OCI-LY3 (cell line): ENCODE data around the gene NXN.

Experiments
- H2AFZ ChIP-seq: fragments of 200-600, 300-600 bp; shearing (Covaris generic); 2 replicates; pipeline ENCODE4 v1.6.0; 2014; ENCODE audit warnings: antibody characterized with exemption, low read depth, low read length
- H3K27ac ChIP-seq: fragments of 200-600, 300-600 bp; sonication (generic); 2 replicates; pipeline ENCODE4 v1.5.1; 2014; ENCODE audit warnings: mild to moderate bottlenecking, low read length, moderate library complexity, mixed read lengths
- H3K27me3 ChIP-seq: fragments of 200-600, 300-600 bp; sonication (generic); 2 replicates; pipeline ENCODE4 v1.6.1; 2014; ENCODE audit warnings: low read depth, low read length, mixed read lengths
- H3K36me3 ChIP-seq: fragments of 200-600, 300-600 bp; sonication (generic); replicated peaks from 2 replicates; pipeline ENCODE3; 2014; ENCODE audit warnings: low read depth, low read length, mixed read lengths
- H3K4me1 ChIP-seq: fragments of 300-600, 200-600 bp; sonication (generic); 2 replicates; pipeline ENCODE4 v1.6.1; 2014; ENCODE audit warnings: low read length, mixed read lengths
- H3K4me2 ChIP-seq: fragments of 200-600, 300-600 bp; sonication (generic); 2 replicates; pipeline ENCODE4 v1.6.1; 2014; ENCODE audit warnings: low read length, mixed read lengths
- H3K4me3 ChIP-seq: fragments of 300-600, 200-600 bp; sonication (generic); 2 replicates; pipeline ENCODE4 v1.5.1; 2014; ENCODE audit warnings: antibody characterized with exemption, mild to moderate bottlenecking, low read length, moderate library complexity
- H3K79me2 ChIP-seq: fragments of 300-600, 200-600 bp; shearing (Covaris generic); 2 replicates; pipeline ENCODE4 v1.6.1; 2014; ENCODE audit warnings: mild to moderate bottlenecking, low read length, mixed read lengths
- H3K9ac ChIP-seq: fragments of 300-600, 200-600 bp; shearing (Covaris generic); 2 replicates; pipeline ENCODE4 v1.6.0; 2014; ENCODE audit warnings: mild to moderate bottlenecking, low read length, moderate library complexity
- H3K9me3 ChIP-seq: fragments of 200-600, 300-600 bp; shearing (Covaris generic); 2 replicates; pipeline ENCODE4 v1.6.1; 2014; ENCODE audit warnings: low read length, mixed read lengths; ENCODE audit not compliant: insufficient read depth
- H4K20me1 ChIP-seq: fragments of 200-600, 300-600 bp; sonication (generic); 2 replicates; pipeline ENCODE4 v1.6.1; 2016; ENCODE audit warnings: low read length, mixed read lengths; ENCODE audit not compliant: insufficient read depth
- CTCF ChIP-seq: fragments of 200-600, 300-600 bp; sonication (generic); IDR thresholded peaks from 2 replicates; pipeline ENCODE4 v1.5.1; 2014; ENCODE audit warnings: antibody characterized with exemption, low read length, low read depth
- EZH2phosphoT487 ChIP-seq: fragments of 200-600 bp; shearing (Covaris generic); IDR thresholded peaks from 2 replicates; pipeline ENCODE4 v1.6.1; 2018; ENCODE audit warnings: antibody characterized with exemption, mixed run types, low read depth

Gene NXN

GRCh38 chr17:1004769-1005295 lies 25.3 kb upstream of the NXN start:
- H3K36me3 ChIP-seq = peaks cover 10% of the 10 kb centered on the region

GRCh38 chr17:1003972-1004768 lies 24.6 kb upstream of the NXN start:
- Histone ChIP-seq H4K20me1 (no peaks in the 10 kb centered on the region), H3K9me3 (no peaks in the 10 kb centered on the region), H3K79me2 (no peaks in the 10 kb centered on the region), H3K4me1 (no peaks in the 10 kb centered on the region), H3K4me2 (no peak overlapping the region), H3K36me3 (peaks cover 10% of the 10 kb centered on the region), H3K27ac (no peak overlapping the region), H3K27me3 (no peaks in the 10 kb centered on the region), H3K9ac (no peak overlapping the region), H3K4me3 (no peak overlapping the region), H2AFZ (no peak overlapping the region)
- no peak for TF ChIP-seq CTCF

More at GRCh38 chr17:1004769-1005295, 25.3 kb upstream of the NXN start:
- TF ChIP-seq EZH2phosphoT487 (no peak), CTCF (no peak)
- Histone ChIP-seq H3K4me3 (no peak overlapping the region), H3K9me3 (no peaks in the 10 kb centered on the region), H3K27ac (no peak overlapping the region), H3K4me2 (no peak overlapping the region), H3K79me2 (no peaks in the 10 kb centered on the region), H3K27me3 (no peaks in the 10 kb centered on the region), H4K20me1 (no peaks in the 10 kb centered on the region), H2AFZ (no peak overlapping the region), H3K4me1 (no peaks in the 10 kb centered on the region), H3K9ac (no peak overlapping the region)

GRCh38 chr17:1003633-1003971 lies 24.0 kb upstream of the NXN start:
- no peak overlapping the region for H3K9ac ChIP-seq
- H3K79me2 ChIP-seq = peaks cover 1% of the 10 kb centered on the region
- H3K4me3 ChIP-seq = no peak overlapping the region
- H3K36me3 ChIP-seq = peaks cover 10% of the 10 kb centered on the region
- TF ChIP-seq EZH2phosphoT487 (no peak), CTCF (no peak)
- H2AFZ ChIP-seq = no peak overlapping the region
- no peak overlapping the region for H3K4me2 ChIP-seq
- no peaks in the 10 kb centered on the region for H3K27me3 ChIP-seq
- H3K27ac ChIP-seq = no peak overlapping the region
- H3K9me3 ChIP-seq = no peaks in the 10 kb centered on the region
- H4K20me1 ChIP-seq = no peaks in the 10 kb centered on the region
- no peaks in the 10 kb centered on the region for H3K4me1 ChIP-seq

GRCh38 chr17:1002771-1003555 lies 23.4 kb upstream of the NXN start:
- no peak overlapping the region for H3K27ac ChIP-seq
- peaks cover 10% of the 10 kb centered on the region for H3K36me3 ChIP-seq
- no peaks in the 10 kb centered on the region for H3K9me3 ChIP-seq
- no peak overlapping the region for H2AFZ ChIP-seq
- H4K20me1 ChIP-seq = no peaks in the 10 kb centered on the region
- H3K27me3 ChIP-seq = no peaks in the 10 kb centered on the region
- peaks cover 8% of the 10 kb centered on the region for H3K79me2 ChIP-seq
- no peak overlapping the region for H3K4me2 ChIP-seq
- H3K9ac ChIP-seq = no peak overlapping the region
- peaks cover 5% of the 10 kb centered on the region for H3K4me1 ChIP-seq
- no peak for TF ChIP-seq EZH2phosphoT487
- TF ChIP-seq CTCF = no peak
- no peak overlapping the region for H3K4me3 ChIP-seq
